HG03432 (cell line): ENCODE measurements around the gene SMG6.
"Not testable (repeated sequence)": the region's sequence is repeated elsewhere in the genome, so short reads cannot be mapped to it uniquely, and the experiment has no call there.

Experiments used
- ATAC-seq: cut with Tn5 transposase; IDR thresholded peaks from one replicate; pipeline ENCODE4 v1.9.1; 2021; ENCODE audit warnings: mild to moderate bottlenecking, moderate library complexity; ENCODE audit not compliant: unreplicated experiment

Gene SMG6

DNA sequence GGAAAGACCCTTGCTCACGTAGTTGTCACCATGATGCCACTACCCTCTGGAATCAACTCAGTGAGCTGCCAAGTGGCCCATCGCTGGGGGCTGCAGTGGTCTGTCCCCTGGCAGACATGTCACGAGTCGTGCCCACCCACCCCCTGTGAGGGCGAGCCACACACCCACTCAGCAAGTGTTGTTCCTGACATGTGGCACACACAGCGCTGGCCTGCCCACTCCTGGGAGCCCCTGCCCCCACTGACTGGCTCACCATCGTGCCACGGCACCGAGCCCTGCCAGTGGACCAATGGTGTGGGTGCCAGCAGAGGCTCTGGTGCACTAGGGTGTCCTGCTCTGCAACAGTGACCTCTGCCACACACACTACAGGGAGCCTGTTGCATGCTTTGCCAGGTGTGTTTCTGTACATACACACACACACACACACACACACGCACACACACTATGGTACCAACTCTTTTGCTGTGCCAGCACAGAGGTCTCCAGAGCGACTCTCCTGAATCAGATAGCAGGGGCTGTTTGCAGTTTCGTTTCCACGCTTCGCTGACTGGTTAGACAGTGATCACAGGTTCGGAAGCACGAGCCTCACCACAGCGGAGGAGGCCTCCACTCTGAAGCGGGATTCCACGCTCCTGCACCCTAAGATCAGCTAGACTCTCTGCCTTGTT lies 286.2 kb downstream of the SMG6 start:
- no peak for ATAC-seq

- ATAC-seq: no peak
Measured at GRCh38 chr17:2016494-2016893, 287.1 kb downstream of the SMG6 start.

GRCh38 chr17:2015314-2015713 lies 288.3 kb downstream of the SMG6 start:
- no peak for ATAC-seq

- ATAC-seq: no peak
Measured at GRCh38 chr17:2013994-2014317, 289.6 kb downstream of the SMG6 start.

DNA sequence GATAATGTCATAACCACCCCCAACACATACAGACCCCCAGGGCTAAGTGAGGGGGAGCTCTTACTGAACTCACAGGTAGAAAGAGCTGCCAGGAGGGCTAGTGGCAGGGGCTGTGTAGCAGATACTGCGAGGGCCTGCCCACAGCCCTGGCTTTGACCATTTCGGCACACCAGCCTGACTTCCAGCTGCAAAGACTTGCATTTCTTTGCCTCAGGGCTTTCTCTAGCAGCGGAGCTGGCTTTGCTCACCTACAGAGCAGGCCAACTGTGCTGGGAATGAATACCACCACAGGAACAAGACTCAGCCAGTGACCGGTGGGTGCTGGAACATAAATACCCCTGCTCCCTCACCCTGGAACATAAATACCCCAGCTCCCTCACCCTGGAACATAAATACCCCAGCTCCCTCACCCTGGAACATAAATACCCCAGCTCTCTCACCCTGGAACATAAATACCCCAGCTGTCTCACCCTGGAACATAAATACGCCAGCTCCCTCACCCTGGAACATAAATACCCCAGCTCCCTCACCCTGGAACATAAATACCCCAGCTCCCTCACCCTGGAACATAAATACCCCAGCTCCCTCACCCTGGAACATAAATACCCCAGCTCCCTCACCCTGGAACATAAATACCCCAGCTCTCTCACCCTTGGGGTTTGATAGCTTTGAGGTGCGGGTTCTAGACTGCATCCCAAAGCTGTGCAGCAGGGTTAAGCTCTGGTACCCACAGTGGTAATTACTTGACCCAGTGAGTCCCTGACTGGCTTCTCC lies 290.2 kb downstream of the SMG6 start:
- ATAC-seq: not testable (repeated sequence)

DNA sequence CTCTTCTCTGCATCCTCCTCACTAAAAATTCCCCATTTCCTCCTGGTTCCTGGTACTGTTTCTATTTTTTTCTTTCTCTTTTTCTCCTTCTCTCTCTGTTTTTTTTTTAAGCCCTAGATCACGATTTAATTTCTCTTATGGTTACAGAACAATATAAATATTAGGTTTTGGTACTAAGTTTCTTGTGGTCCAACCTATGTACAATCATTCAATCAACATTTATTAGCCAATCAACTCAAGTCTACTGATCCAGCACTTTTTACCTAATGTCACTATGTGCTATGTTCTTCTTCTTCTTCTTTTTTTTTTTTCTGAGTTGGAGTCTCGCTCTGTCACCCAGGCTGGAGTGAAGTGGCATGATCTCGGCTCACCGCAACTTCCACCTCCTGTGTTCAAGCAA lies 291.1 kb downstream of the SMG6 start:
- no peak for ATAC-seq

DNA sequence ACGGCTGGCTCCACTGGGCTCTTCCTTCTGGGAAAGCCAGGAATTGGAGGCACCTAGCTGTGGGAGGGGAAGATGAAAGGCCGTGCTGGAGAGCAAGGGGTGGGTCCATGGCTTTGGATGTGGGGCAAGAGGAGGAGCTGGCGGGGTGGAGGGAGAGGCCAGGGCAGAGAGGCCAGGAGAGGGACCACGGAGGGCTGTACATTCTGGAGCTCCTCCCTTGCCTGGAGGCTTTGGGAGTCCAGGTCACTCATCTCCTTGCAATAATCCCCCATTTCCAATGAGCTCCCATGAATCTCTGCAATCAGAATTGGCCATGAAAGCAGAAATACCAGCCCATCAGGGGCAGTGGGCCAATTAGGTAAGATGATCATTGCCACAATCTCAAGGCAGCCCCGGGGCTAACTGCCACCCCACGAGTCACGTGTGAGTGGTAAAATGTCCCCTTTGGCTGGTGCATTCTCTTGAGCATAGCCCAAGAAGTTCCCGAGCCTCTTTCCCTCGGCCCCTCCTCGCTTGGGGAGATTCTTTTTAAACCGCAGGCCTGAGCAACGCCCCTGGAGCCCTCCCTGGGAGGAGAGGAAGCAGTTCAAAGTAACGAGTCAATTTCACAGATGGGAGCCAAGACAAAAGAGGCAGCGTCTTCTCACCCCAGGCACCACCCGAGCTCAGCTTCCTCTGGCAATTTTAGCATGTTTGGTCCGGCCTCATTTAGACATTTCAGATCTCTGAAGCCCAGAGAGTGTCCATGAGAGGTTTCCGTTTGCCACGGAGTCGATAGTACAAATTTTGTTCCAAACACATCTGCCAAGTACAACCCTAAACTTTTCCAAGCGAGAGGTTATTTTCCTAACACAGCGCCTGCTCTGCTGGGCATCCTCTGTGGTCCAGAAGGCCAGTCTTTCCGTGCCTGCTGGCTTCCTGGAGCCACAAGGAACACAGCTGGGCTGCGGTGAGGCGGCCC lies 291.9 kb downstream of the SMG6 start:
- ATAC-seq: no peak
